ENCODE measurements around the gene TPRG1.

Gene TPRG1

DNA sequence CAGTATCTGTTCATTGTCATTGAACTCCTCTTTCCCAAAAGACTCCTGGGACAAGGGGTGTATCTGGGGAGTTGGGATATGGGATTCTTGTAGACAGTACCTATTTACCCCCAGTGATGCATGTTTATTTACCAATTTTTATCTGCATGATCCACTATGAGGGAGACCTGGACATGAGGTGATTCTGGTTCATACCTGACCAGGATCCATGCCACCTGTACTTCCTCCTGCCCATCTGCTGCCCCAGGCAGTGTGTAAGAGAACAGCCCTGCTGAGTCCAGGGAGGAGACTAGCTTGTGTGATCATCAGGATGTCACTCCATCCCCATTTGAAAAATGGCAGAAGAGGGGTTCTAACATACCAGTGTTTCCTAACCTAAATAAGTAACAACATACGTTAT, 3.1 kb upstream of the TPRG1 start:
- TF ChIP-seq, protein P1, sequence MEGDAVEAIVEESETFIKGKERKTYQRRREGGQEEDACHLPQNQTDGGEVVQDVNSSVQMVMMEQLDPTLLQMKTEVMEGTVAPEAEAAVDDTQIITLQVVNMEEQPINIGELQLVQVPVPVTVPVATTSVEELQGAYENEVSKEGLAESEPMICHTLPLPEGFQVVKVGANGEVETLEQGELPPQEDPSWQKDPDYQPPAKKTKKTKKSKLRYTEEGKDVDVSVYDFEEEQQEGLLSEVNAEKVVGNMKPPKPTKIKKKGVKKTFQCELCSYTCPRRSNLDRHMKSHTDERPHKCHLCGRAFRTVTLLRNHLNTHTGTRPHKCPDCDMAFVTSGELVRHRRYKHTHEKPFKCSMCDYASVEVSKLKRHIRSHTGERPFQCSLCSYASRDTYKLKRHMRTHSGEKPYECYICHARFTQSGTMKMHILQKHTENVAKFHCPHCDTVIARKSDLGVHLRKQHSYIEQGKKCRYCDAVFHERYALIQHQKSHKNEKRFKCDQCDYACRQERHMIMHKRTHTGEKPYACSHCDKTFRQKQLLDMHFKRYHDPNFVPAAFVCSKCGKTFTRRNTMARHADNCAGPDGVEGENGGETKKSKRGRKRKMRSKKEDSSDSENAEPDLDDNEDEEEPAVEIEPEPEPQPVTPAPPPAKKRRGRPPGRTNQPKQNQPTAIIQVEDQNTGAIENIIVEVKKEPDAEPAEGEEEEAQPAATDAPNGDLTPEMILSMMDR (IDR thresholded peaks at IDR 0.05; ENCODE audit: control extremely low read depth, extremely low read depth, low read depth, missing control alignments), result no peak
- ChIA-PET POLR2A (no interaction called here), CTCF (interaction anchor here (1.3 to 1.6 kb wide), 2 partner anchors 20 to 25 kb away, joined by 4 to 6 read pairs; no protein-coding TSS in a partner anchor)
- no peak for DNase-seq (ENCODE audit: extremely low spot score)

- CTCF ChIA-PET, result interaction anchor here (1.1 to 1.6 kb wide), 4 partner anchors 21 to 216 kb away, joined by 3 to 6 read pairs (median 4); no protein-coding TSS in a partner anchor
- DNase-seq (ENCODE audit: extremely low spot score), result no peak
- TF ChIP-seq, protein P1 (IDR thresholded peaks at IDR 0.05; ENCODE audit: control extremely low read depth, extremely low read depth, low read depth, missing control alignments), result no peak
- POLR2A ChIA-PET, result no interaction called here
Observed at GRCh38 chr3:189169728-189170127, 2.0 kb upstream of the TPRG1 start.

DNA sequence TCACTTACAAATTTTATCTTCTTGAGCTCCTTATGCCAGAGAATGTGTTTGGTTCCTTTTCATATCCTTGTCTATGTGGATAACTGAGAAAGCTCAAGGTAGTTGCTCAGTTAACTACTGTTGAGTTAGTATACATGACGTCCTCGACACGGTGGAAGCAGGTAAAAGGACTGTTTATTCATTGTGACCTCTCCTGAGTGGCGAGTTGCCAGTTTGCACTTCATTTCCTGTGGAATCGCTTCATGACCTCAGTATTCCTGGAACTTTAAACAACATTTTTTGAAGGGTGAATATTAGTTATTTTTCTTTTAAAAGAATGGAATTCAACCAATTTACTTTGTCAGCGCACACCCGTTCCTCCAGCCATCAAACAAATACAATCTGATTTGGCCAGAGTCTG, 1.2 kb upstream of the TPRG1 start:
- TF ChIP-seq, protein P1 (IDR thresholded peaks at IDR 0.05; ENCODE audit: control extremely low read depth, extremely low read depth, low read depth, missing control alignments), result no peak
- DNase-seq (ENCODE audit: extremely low spot score), result no peak
- POLR2A ChIA-PET, result no interaction called here
- CTCF ChIA-PET, result interaction anchor here (1.4 kb wide), 1 partner anchor 32 kb away, joined by 4 read pairs; no protein-coding TSS in a partner anchor

GRCh38 chr3:189172668-189173419, 1.1 kb downstream of the TPRG1 start:
- TF ChIP-seq, protein P1 (IDR thresholded peaks at IDR 0.05; ENCODE audit: control extremely low read depth, extremely low read depth, low read depth, missing control alignments), result no peak
- CTCF ChIA-PET, result interaction anchor here (1.2 kb wide), 2 partner anchors 8 to 12 kb away, joined by 3 read pairs; no protein-coding TSS in a partner anchor
- POLR2A ChIA-PET, result no interaction called here
- no peak for DNase-seq (ENCODE audit: extremely low spot score)

DNA sequence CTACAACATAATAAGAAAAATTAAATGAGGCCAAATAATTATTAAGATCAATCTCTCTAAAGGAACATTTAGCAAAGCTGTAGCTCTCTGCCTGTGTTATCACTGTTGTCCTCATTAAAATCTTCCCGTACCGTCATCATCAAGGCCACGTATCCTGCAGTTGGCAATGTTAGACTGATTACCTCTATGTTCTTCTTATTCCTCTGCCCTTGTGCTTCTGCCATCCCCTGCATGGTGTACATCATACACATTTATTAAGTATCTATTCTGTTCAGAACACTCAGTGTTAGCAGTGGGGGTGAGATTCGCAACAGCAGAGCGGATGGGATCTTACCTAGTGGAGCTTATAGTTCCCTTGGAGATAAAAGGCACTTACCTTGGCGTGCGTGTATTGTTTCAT, 12.8 kb downstream of the TPRG1 start:
- ChIA-PET POLR2A (no interaction called here), CTCF (interaction anchor here (1.0 to 1.9 kb wide), 3 partner anchors 10 to 20 kb away, joined by 3 to 5 read pairs (median 3); no protein-coding TSS in a partner anchor)
- no peak for DNase-seq (ENCODE audit: extremely low spot score)
- TF ChIP-seq, protein P1 (IDR thresholded peaks at IDR 0.05; ENCODE audit: control extremely low read depth, extremely low read depth, low read depth, missing control alignments), result no peak

DNA sequence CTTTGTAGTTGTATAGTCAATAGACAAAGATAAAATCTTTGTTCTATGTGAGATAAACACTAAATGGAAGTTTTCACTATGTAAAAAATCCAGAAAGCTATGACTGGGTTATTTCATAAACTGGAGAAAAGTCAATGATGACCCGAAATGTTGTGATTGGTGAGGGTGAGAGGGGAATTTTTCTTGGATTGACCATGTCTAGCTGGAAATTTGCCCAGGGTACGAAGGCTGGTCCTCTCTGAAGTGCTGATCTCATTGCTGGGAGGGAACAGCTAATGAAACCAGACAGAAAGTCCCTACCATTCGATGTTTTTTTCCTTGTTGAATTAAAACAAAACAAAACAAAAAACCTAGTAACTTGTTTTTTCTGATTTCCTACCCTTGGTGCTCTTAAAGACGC, 14.3 kb downstream of the TPRG1 start:
- POLR2A ChIA-PET, result no interaction called here
- CTCF ChIA-PET, result interaction anchor here (1.2 to 1.9 kb wide), 3 partner anchors 9 to 26 kb away, joined by 3 to 5 read pairs (median 3); no protein-coding TSS in a partner anchor

More for the DNA sequence above, 14.3 kb downstream of the TPRG1 start:
- TF ChIP-seq, protein P1 (IDR thresholded peaks at IDR 0.05; ENCODE audit: control extremely low read depth, extremely low read depth, low read depth, missing control alignments), result no peak
- DNase-seq (ENCODE audit: extremely low spot score), result no peak
